ENCODE data around the gene KLHL30.

Gene KLHL30

DNA sequence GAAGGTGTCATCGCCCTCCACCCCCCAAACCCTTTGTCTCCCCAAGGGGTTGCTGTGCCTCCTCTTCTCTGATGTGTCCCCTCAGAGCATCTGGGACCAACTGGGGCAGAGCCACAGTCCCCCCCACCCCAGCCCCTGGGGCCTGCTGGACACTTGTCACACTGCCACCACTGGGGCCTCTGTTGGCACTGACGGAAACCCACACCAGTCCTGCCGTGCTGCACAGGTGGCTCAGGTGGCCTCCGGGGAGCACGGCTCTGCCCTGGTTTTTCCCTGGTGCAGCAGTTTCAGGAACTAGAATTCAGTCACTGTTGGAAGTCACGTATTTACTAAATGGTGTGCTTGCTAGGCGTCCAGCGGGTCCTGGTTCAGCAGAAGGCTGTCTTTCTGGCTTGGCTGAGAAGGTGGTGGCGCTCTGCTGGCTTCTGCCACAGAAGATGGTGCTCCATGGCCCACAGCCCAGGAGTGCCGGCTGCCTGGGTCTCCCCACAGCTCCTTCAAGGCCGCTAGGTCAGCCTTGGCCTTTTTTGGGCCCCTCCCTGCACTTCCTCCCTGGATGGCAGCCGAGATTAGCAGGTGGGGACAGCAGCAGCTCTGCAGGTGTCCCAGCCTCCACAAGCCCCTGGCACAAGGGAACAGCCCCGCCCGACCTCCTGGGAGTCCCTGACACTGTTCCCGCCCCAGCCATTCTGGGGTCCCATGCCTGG, 18.6 kb upstream of the KLHL30 start:
- DNase-seq = no peak

GRCh38 chr2:238120463-238121298, 17.8 kb upstream of the KLHL30 start:
- no peak for DNase-seq

- DNase-seq = no peak
These were observed 16.8 kb upstream of the KLHL30 start for GRCh38 chr2:238121511-238122286.

DNA sequence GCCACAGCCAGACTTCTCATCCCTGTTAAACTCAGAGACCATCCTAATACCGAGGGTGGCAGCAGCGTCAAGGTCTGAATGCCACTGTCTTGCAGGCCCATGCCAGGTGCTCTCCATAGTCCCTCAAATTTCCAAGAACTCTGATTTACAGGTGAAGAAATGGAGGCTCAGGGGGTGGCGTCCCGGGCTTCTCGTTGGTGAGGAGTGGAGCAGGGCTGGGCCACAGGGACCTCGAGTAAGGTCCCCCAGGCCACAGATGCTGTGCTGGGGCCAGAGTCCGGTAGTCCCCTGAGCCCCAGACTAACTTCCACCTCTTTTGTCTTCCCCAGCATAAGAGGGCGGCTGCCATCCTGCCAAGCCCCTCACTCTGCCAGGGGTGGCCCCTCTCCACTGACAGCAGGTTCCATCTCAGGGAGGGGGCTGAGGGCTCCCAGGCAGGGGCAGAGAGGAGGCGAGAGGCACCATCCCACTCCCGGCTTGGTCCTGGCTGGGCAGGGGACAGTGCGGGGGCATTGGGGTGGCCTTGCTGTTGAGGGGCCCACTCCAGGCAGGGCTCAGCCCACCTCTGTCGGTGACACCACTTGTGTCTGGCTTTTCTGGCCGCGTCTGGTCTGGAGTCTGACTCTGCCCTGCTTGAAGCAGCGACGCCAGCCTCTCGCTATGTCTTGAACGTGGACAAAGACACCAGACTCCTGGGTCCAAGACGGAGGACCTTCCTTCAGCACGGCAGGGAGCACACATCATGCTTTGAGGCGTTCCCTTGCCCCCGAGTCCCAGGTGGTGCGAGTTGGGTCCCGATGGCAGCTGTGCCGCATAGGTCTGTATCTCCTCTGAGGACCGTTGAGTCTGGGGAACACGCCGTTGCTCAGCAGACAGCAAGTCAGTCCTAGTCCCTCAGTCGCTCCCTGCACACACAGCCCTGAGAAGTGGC, 15.9 kb upstream of the KLHL30 start:
- DNase-seq = no peak

DNA sequence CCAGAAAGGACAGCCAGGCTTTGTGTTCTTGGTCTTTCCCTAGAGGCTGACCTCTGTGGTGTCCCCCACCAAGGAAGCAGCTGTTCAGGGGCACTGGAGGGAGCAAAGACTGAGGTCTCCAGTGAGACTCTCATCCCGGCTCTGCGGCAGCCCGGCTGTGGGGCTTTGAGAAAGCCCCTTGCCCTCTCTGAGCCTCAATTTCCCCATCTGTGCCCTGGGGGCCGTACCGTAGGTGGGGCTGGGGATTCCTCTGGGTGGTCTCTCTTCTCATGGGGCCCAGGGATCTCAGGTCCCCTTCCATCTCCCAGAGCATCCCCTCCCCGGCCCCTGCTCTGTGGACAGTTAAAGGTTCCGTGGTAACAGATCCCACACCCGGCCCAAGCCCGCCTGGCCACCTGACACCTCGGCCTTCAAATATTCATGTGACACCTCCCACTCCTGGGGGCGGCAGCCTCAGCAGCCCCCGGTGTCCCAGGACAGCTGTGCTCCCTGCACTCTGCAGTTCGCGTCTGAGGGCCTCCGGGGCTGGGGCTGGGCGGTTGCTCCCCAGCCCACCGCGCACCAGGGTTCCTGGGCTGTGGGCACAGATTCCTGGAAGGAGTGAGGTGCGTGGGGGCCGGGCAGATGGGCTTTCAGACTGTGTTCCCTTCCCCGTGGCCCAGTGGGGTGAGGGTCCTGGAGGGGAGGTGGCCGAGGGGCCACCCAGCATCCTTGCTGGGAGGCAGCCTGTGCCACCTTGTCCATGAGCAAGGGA, 15.1 kb upstream of the KLHL30 start:
- no peak for DNase-seq

DNA sequence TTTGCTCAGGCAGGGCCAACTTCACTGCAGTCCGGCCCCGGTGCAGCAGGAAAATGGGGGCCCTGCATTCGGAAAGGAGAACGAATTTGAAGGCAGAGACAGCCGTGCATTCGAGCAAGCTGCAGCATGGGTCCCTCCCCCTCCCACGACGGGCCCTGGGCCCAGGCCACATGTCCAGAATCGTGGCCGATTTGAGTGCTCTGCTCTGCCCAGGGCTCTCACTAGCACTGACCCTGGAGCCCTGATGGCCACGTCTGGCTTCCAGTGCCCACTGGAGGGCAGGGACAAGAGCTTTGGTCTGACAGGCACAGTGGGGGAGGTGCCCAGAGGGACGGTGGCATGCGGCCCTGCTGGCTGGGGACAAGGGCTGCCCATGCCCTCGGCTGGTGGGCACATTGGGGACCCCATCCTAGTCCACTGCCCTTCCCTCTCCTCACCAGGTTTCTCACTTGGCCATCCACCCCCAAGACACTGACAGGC, 14.4 kb upstream of the KLHL30 start:
- no peak for DNase-seq

- DNase-seq = no peak
These were observed 13.9 kb upstream of the KLHL30 start for GRCh38 chr2:238124488-238125126.

DNA sequence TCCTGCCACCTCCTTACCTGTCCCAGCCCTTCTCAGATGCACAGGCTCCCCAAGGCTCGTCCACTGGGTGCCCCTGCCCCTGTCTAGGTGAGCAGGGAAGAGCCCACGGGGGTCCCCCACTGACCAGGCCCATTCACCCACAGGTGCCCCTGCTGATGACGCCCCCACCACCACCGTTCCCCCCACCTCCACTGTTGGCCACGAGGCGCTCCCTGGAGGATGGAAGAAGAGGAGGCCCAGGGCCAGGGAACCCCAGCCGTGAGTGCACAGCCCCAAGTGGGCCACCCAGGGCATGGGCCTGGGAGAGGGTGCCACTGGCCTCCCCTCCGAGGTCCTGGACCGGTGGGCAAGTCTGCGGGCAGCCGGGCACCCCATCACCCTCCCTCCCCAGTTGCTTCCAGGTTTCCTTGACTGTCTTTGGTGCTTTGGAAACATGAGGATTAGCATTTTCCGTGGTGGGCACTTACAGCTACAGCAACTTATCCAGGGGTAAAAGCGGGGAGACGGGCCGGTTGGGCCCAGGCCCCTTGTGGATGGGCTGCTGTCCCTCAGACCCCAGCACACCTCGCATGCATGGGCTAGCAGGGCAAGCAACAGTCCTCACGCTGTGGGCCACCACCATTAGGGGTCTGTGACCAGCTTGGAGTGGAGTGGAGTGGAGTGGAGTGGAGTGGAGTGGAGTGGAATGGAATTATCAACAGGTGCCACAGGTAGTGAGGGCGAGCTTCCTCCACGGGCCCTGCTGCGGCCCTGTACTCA, 13.2 kb upstream of the KLHL30 start:
- DNase-seq = no peak

GRCh38 chr2:238126338-238126737, 12.1 kb upstream of the KLHL30 start:
- no peak for DNase-seq

- no peak for DNase-seq
These were observed 11.7 kb upstream of the KLHL30 start for GRCh38 chr2:238126775-238127164.

DNA sequence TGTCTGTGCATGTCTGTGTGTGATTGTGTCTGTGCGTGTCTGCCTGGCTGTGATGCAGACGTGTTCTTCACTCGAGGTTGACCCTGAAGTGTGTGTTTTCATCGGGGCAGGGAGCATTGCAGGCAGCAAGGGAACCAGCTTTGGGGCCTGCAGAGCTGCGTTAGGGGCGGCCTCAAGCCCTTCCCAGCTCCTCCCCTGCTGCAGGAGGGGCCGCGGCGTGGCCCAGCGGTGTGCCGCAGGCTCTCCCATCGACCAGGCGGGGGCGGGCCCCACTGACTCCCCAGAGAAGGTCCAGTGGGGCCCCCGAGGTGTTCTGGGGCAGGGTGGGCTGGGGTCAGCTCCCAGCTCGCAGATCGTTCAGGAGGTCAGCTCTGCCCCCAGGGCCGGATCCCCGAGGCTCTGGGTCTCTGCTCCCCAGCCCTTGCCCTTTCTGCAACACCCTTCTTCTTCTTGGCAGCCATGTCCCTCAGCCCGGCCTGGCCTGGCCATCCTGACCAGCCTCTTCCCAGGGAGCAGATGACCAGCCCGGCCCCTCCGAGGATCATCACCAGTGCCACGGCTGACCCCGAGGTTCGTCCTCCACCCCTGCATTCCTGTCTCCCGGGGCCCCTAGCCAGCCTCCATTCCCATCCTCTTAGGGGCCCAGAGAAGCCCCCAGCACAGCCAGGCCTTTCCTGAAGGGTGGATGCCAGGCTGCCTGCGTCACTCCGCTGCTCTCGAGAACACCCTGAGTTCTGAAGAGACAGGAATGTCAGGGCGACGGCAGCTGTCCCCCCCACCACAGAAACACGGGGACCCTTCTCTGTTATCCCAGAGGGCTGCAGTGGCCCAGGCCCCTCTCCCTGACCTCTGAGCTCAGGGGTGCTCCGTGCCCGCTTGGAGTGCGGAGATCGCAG, 11.1 kb upstream of the KLHL30 start:
- no peak for DNase-seq

DNA sequence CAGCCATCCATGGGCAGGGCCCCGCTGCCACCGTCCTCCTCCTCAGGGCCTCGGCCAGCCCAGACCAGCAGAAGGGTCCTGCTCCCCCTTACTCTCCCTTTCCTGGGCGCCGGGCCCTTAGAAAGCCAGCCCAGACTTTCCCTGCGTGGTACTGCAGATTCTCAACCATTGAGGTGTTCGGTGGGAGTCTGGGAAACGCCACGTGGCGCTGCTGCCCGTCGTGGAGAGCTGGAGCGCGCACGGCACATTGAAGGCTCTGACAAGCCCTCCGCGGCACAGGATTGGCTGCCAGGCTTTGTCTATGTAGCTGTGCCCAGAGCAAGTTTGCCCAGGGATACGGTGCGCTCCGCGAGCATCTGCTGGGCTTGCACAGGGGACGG, 10.4 kb upstream of the KLHL30 start:
- DNase-seq = no peak

DNA sequence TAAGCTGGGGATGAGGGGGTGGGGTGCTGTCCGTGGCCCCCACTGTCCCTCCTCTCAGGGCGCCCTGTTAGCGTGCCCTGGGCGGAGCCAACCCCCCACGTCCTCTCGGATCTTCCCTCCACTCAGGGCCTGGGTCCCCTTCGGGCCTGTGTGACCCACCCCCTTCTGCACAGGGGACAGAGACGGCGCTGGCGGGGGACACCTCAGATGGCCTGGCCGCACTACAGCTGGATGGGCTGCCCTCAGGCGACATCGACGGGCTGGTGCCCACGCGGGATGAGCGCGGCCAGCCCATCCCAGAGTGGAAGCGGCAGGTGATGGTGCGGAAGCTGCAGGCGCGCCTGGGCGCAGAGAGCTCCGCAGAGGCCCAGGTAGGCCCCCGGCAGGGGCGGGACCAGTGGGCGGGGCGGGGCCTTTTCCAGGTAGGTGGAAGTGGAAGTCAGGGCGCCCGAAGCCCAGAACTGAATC, 9.9 kb upstream of the KLHL30 start:
- DNase-seq = no peak

DNA sequence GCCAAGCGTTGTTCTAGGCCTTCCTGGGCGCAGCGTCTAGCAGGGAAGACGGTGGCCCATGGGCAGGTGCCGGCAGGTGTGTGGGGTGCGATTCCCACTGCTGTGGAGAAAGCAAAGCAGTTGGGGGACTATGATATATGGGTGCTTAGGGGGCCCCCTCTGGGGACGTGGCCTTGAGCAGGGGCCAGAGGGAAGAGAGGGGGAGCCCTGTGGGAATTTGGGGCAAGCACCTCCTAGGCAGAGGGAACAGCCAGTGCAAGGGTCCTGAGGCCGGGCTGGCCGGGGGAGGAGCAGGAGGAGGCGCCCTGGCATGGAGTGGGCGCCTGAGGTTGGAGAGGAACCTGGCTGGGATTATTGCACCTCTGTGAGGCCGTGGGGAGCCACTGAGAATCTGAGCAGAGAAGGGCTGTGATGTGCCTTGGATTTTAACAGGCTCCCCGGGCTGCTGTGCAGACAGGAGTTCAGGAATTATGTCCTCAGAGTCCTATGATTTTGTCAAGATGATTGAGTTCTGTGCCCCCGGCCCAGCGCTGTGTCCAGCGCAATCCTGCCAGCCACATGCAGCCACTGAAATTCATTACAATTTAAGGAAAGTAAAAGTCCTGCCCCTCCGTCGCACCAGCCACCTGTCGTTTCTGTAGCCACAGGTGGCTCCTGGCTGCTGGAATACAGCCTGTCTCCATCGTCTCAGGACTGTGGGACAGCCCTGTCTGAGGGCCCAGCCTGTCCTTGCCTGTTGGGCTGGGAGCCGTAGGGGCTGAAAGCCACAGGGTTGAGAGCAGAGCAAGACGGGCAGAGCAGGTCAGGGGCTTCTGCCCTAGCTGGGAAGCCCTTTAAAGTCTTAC, 9.1 kb upstream of the KLHL30 start:
- no peak for DNase-seq

- DNase-seq = no peak
These were observed 8.3 kb upstream of the KLHL30 start for GRCh38 chr2:238130111-238130695.

- DNase-seq = no peak
These were observed 7.5 kb upstream of the KLHL30 start for GRCh38 chr2:238130696-238131628.
